ENCODE results near the gene ITGB1.

ITGB1 gene

DNA sequence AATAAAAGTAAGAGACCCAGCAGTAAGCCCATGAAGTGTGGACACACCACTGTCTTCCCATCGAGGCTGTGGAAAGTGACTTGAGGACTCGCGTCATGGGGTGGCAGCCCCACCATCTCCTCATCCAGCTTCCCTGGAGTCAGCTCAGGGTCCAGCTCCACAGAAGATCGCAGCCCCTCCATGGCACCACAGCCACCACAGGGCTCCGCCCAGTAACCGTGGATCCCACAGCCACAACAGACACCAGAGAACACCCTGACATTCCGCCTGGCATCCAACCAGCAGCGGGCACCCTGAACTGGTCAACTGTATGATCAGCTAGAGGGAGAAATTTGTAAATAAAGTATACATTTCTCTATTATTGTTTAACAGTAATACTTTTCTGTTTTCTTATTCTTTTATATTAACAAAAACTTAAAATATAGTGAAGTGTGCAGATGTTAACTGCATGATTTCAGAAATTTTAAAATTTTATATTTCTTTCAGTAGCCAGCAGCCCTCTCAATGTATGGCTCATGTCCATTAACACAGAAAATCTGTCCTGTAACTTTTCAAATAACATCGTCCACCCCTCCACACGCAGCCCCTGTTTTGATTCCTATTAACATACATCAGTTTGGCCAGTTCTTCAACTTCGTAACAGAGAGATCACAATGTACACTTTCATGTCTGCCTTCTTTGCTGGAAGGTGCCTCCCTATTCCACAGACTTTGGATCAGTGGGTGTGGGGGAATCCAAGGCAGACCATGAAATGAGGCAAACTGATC lies 69.7 kb downstream of the ITGB1 start:
- no peak for DNase-seq (ENCODE audit: low read depth)

DNA sequence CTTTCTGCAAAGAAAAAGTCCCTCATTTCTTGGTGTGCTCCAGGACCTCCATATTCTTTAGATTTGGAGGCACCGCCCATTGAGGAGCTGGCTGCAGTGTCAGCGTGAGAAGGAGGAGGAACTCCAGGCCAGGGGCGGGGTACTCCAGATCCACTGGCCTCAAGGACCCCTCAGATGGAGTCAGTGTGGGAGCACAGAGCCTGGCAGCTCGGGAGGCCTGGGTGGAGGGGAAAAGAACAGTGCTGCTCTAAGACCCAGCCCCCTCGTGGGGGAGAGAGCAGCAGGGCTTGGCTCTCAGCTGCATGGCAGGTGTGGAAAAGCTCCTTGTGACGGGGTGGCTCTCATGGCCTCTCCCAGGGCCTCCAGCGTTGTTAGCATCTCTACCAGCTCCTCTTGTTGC lies 70.5 kb downstream of the ITGB1 start:
- DNase-seq (ENCODE audit: low read depth), result no peak

- DNase-seq (ENCODE audit: low read depth), result no peak
Measured at GRCh38 chr10:32882076-32882475, 76.0 kb downstream of the ITGB1 start.

GRCh38 chr10:32878646-32879045 lies 79.4 kb downstream of the ITGB1 start:
- DNase-seq (ENCODE audit: low read depth), result no peak

- no peak for DNase-seq (ENCODE audit: low read depth)
Measured at GRCh38 chr10:32877915-32878314, 80.1 kb downstream of the ITGB1 start.

DNA sequence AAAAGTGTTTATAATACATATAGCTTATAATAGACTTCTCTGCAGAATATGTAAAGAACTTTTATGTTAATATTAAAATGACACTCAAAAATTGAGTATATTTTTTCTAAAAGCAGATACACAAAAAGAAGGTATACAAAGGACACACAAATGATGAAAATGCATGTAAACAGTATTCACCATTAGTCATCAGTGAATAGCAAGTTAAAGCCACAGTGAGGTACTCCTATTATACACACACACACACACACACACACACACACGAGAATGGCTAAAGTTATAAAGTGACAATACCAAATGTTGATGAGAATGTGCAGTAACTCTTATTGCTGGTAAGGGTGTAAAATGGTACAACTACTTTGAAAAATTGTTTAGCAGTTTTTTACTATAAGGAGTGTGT lies 92.9 kb downstream of the ITGB1 start:
- DNase-seq (ENCODE audit: low read depth), result no peak

DNA sequence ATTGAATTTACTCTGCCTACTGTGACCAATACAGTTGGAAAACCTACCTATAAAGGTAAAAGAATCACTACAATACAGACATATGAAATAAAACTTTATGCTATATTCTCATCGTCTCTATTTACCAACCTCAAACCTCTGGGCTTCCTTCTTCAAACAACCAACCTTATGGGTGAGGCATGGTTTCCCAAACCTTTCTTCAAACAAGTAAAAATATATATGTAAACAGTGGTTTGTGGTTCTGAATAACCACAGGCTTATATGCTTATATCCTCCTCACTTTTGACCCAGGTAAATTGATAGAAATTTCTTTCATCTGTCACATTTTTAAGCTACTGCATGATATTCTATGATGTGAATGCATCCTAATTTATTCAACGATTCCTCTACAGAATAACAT lies 103.6 kb downstream of the ITGB1 start:
- no peak for DNase-seq (ENCODE audit: low read depth)

- DNase-seq (ENCODE audit: low read depth), result no peak
Measured at GRCh38 chr10:32851301-32851700, 106.7 kb downstream of the ITGB1 start.
